ENCODE results near the gene ZNF112. TPM values are rescaled to one million over a fixed set of nuclear protein-coding genes. Genes with fewer than 3 reads are reported as not detected.

ZNF112 gene
- total RNA-seq, 1 experiment from 2014 or later, result 7.8 TPM

DNA sequence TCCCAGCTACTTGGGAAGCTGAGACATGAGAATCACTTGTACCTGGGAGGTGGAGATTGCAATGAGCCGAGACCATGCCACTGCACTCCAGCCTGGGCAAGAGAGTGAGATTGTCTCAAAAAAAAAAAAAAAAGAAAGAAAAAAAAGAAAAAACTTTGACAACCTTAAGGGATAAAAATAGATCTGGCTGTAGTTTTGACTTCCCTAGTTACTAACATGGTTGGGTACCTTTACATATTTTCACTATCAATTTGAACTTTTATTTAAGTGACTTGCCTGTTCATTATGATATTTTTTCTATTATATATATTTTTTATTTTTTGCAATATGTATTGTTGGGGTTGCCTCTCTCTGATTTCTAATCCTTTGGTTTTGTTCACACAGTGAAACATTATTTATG lies 43.2 kb downstream of the ZNF112 start:
- H3K9me2 ChIP-seq (ENCODE audit: insufficient read depth), result no peaks in the 10 kb centered on the region; the same call in none of the 2 replicates
- no peaks in the 10 kb centered on the region for H3K27me3 ChIP-seq (ENCODE audit: insufficient read depth, low read depth)
- no peaks in the 10 kb centered on the region for H3K79me2 ChIP-seq (ENCODE audit: low read depth)
- intact Hi-C loops (cut with micrococcal nuclease; ENCODE audit: unreplicated experiment), result no loop called here
- H4K20me1 ChIP-seq (ENCODE audit: insufficient read depth), result no peaks in the 10 kb centered on the region
- no peak overlapping the region for H2AFZ ChIP-seq
- no peaks in the 10 kb centered on the region for H3K4me1 ChIP-seq (replicated peaks; ENCODE audit: insufficient read depth)
- POLR2A ChIA-PET (ENCODE audit: unreplicated experiment), result no interaction called here
- H3K36me3 ChIP-seq (ENCODE audit: low read depth), result no peaks in the 10 kb centered on the region
- H3K4me3 ChIP-seq, result no peak overlapping the region
- BruUV-seq (replicated peaks), result no TSS peak
- no peak for TF ChIP-seq EZH2 (IDR thresholded peaks at IDR 0.05; ENCODE audit: low read depth)
- TF ChIP-seq, protein P1, sequence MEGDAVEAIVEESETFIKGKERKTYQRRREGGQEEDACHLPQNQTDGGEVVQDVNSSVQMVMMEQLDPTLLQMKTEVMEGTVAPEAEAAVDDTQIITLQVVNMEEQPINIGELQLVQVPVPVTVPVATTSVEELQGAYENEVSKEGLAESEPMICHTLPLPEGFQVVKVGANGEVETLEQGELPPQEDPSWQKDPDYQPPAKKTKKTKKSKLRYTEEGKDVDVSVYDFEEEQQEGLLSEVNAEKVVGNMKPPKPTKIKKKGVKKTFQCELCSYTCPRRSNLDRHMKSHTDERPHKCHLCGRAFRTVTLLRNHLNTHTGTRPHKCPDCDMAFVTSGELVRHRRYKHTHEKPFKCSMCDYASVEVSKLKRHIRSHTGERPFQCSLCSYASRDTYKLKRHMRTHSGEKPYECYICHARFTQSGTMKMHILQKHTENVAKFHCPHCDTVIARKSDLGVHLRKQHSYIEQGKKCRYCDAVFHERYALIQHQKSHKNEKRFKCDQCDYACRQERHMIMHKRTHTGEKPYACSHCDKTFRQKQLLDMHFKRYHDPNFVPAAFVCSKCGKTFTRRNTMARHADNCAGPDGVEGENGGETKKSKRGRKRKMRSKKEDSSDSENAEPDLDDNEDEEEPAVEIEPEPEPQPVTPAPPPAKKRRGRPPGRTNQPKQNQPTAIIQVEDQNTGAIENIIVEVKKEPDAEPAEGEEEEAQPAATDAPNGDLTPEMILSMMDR (conservative IDR thresholded peaks at IDR 0.05), result no peak
- H3F3A ChIP-seq (ENCODE audit: insufficient read depth, low read depth), result no peaks in the 10 kb centered on the region
- no peak overlapping the region for H3K4me2 ChIP-seq
- H3K27ac ChIP-seq, result no peak overlapping the region
- H3K9me3 ChIP-seq (ENCODE audit: insufficient read depth, low read depth), result peaks cover 9% of the 10 kb centered on the region; the same call in 1 of the 2 replicates
- CTCF ChIA-PET, result no interaction called here
- no peak for DNase-seq

DNA sequence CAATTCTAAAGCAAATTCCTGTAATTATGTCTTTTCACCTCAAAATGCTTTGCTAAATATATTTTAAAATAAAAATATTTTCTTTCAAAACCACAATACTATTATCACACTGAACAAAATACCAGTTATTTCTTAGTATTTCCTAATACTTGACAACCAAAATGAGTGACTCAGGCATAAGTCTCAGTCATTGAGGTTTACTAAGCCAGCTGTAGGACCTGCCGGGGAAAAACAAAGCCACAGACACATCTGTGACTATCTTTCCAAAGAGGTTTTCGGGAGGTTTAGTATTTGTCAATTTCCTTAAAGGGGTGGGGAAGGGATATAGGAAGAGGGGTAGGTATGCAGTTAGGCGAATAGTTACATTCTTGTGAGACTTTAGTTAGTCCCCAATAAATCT lies 48.5 kb downstream of the ZNF112 start:
- DNase-seq, result no peak
- TF ChIP-seq EZH2 (IDR thresholded peaks at IDR 0.05; ENCODE audit: low read depth), result no peak
- TF ChIP-seq, protein P1 (conservative IDR thresholded peaks at IDR 0.05), result no peak
- H3K4me2 ChIP-seq, result no peak overlapping the region
- no peaks in the 10 kb centered on the region for H3K36me3 ChIP-seq (ENCODE audit: low read depth)
- peaks cover 9% of the 10 kb centered on the region; the same call in 1 of the 2 replicates for H3K79me2 ChIP-seq (ENCODE audit: low read depth)
- H3K27ac ChIP-seq, result no peak overlapping the region
- intact Hi-C loops (cut with micrococcal nuclease; ENCODE audit: unreplicated experiment), result loop anchor here (10.0 kb wide), 2 partner anchors 193 to 323 kb away; partner anchors contain the start of genes ZNF155 and ZNF225
- no TSS peak for BruUV-seq (replicated peaks)
- ChIA-PET CTCF (interaction anchor here (0.6 kb wide), 1 partner anchor 1019 kb away, joined by 19 read pairs; no protein-coding TSS in a partner anchor), POLR2A (ENCODE audit: unreplicated experiment) (no interaction called here)
- H3K9me3 ChIP-seq (ENCODE audit: insufficient read depth, low read depth), result no peaks in the 10 kb centered on the region; the same call in 1 of the 2 replicates
- no peak overlapping the region for H3K4me3 ChIP-seq
- peaks cover 9% of the 10 kb centered on the region; the same call in 1 of the 2 replicates for H3F3A ChIP-seq (ENCODE audit: insufficient read depth, low read depth)
- H2AFZ ChIP-seq, result no peak overlapping the region
- no peaks in the 10 kb centered on the region for H3K27me3 ChIP-seq (ENCODE audit: insufficient read depth, low read depth)
- H4K20me1 ChIP-seq (ENCODE audit: insufficient read depth), result no peaks in the 10 kb centered on the region
- H3K4me1 ChIP-seq (replicated peaks; ENCODE audit: insufficient read depth), result peaks cover 10% of the 10 kb centered on the region; the same call in 1 of the 2 replicates
- no peaks in the 10 kb centered on the region for H3K9me2 ChIP-seq (ENCODE audit: insufficient read depth)

DNA sequence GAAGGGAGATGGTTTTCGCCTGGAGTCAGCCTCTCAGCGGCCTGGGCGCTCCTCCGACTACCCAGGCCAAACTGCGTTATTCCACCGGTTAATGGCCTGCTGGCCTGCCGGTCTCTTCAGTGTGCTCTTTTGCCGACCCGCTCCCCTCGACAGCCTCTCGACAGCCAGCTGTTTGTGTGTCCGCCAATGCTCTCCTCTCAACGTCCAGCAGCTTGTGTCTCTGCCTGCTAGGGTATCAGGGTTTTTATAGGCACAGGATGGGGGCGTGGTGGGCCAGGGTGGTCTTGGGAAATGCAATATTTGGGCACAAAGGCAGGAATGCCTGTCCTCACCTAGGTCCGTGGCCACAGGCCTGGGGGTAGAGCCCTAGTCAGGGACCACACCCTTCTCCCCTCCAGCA lies 50.2 kb downstream of the ZNF112 start:
- ChIA-PET POLR2A (ENCODE audit: unreplicated experiment) (no interaction called here), CTCF (no interaction called here)
- Histone ChIP-seq H3K27me3 (ENCODE audit: insufficient read depth, low read depth) (no peaks in the 10 kb centered on the region), H3K9me3 (ENCODE audit: insufficient read depth, low read depth) (no peaks in the 10 kb centered on the region; the same call in 1 of the 2 replicates), H3K4me1 (replicated peaks; ENCODE audit: insufficient read depth) (peaks cover 10% of the 10 kb centered on the region; the same call in 1 of the 2 replicates), H4K20me1 (ENCODE audit: insufficient read depth) (no peaks in the 10 kb centered on the region), H3K4me3 (no peak overlapping the region), H3K36me3 (ENCODE audit: low read depth) (0 out of 2 replicates have a peak, but pooled peaks cover 10% of the 10 kb centered on the region), H3K27ac (no peak overlapping the region), H2AFZ (no peak overlapping the region), H3F3A (ENCODE audit: insufficient read depth, low read depth) (peaks cover 9% of the 10 kb centered on the region; the same call in 1 of the 2 replicates), H3K9me2 (ENCODE audit: insufficient read depth) (no peaks in the 10 kb centered on the region), H3K4me2 (no peak overlapping the region), H3K79me2 (ENCODE audit: low read depth) (peaks cover 9% of the 10 kb centered on the region; the same call in 1 of the 2 replicates)
- intact Hi-C loops (cut with micrococcal nuclease; ENCODE audit: unreplicated experiment), result loop anchor here (10.0 kb wide), 2 partner anchors 191 to 321 kb away; partner anchors contain the start of genes ZNF155 and ZNF225
- DNase-seq, result no peak
- TF ChIP-seq EZH2 (IDR thresholded peaks at IDR 0.05; ENCODE audit: low read depth), result no peak
- TF ChIP-seq, protein P1 (conservative IDR thresholded peaks at IDR 0.05), result no peak
- no TSS peak for BruUV-seq (replicated peaks)

Data from PC-9 (cell line).